CD4-positive, alpha-beta T cell (primary cell): ENCODE data around the gene TACSTD2. TPM values are rescaled to one million over a fixed set of nuclear protein-coding genes. Genes with fewer than 3 reads are reported as not detected.
A peak's percentile ranks its signal among the peaks of the same experiment; 100 is the strongest.

ENCODE experiments used
- ATAC-seq: fragments of 200-7000 bp; cut with Tn5 transposase; one replicate; pipeline ENCODE4 v1.10.0; 2022; ENCODE audit warnings: mild to moderate bottlenecking; ENCODE audit not compliant: poor library complexity
- CTCF ChIA-PET: fragments of 350-600 bp; sonication (Branson Sonifier 250); formaldehyde crosslinking; loops from one replicate; lab custom pipeline; 2021; ENCODE audit warnings: antibody characterized with exemption, inconsistent platforms; lab: Charles Lee
- POLR2A ChIA-PET: fragments of 350-600 bp; sonication (Branson Sonifier 250); formaldehyde crosslinking; loops from one replicate; lab custom pipeline; 2021; ENCODE audit warnings: antibody characterized with exemption, inconsistent platforms; lab: Charles Lee
- DNase-seq, 14 experiments: peaks; one replicate each; pipeline ENCODE4 v3.0.0-alpha.2; 2013 to 2020; ENCODE audit warnings: mixed read lengths in 2 of 14
- H3K27ac ChIP-seq, 2 donors: one replicate each; pipeline versions ENCODE4 v1.5.1 to v1.7.0; 2013; ENCODE audit warnings: low read length in 2 of 2, low read depth in 1 of 2, mild to moderate bottlenecking in 1 of 2
- H3K27me3 ChIP-seq, 2 experiments: 1 replicate in 1 of 2; 2 replicates in 1 of 2; pipeline versions ENCODE4 v1.6.1 to v1.7.0; 2013; ENCODE audit warnings: low read length in 2 of 2, control low read depth in 1 of 2, mild to moderate bottlenecking in 1 of 2, moderate library complexity in 1 of 2; ENCODE audit not compliant: insufficient read depth in 2 of 2, control insufficient read depth in 1 of 2
- H3K36me3 ChIP-seq: one replicate; pipeline ENCODE4 v1.6.1; 2013; ENCODE audit warnings: low read length, control low read depth; ENCODE audit not compliant: insufficient read depth
- H3K4me1 ChIP-seq: one replicate; pipeline ENCODE4 v1.6.1; 2013; ENCODE audit warnings: low read length, control low read depth; ENCODE audit not compliant: insufficient read depth
- H3K4me3 ChIP-seq: one replicate; pipeline ENCODE4 v1.5.1; 2013; ENCODE audit warnings: mild to moderate bottlenecking, low read length, moderate library complexity
- H3K9me3 ChIP-seq, 2 experiments: 1 replicate in 1 of 2; 2 replicates in 1 of 2; pipeline versions ENCODE4 v1.6.1 to v1.7.0; 2013; ENCODE audit warnings: low read length in 2 of 2, mild to moderate bottlenecking in 2 of 2, control low read depth in 1 of 2, moderate library complexity in 1 of 2; ENCODE audit not compliant: control insufficient read depth in 1 of 2, insufficient read depth in 1 of 2
- H3K27ac Mint-ChIP-seq: one replicate; pipeline ENCODE4 v1.8.0; 2020; ENCODE audit warnings: mixed read lengths
- H3K27me3 Mint-ChIP-seq: one replicate; pipeline ENCODE4 v1.8.0; 2021; ENCODE audit warnings: mixed read lengths
- H3K36me3 Mint-ChIP-seq: one replicate; pipeline ENCODE4 v1.8.0; 2021; ENCODE audit warnings: low read depth, mixed read lengths
- H3K4me1 Mint-ChIP-seq: one replicate; pipeline ENCODE4 v1.8.0; 2021; ENCODE audit warnings: low read depth, mixed read lengths
- H3K4me3 Mint-ChIP-seq: one replicate; pipeline ENCODE4 v1.8.0; 2020; ENCODE audit warnings: mild to moderate bottlenecking, mixed read lengths
- H3K9me3 Mint-ChIP-seq: one replicate; pipeline ENCODE4 v1.8.0; 2020; ENCODE audit warnings: mixed read lengths
- intact Hi-C, 2 experiments: fragments of 100-400 bp; cut with DNase I in 1 of 2; cut with micrococcal nuclease in 1 of 2; formaldehyde crosslinking; loops; one replicate each; pipeline versions ENCODE4 v1.15.1 to v1.9.0; 2023 to 2025; cut with DNase I, micrococcal nuclease
- total RNA-seq, 174 experiments: library from RNA in 2 of 174; stranded (reverse) in 2 of 174; gene quantifications; one replicate each; pipeline ENCODE4 v1.2.3 and lab custom pipeline; 2021 to 2026
- TF ChIP-seq, protein P1 (sequence below): fragments of 200-600 bp; IDR thresholded peaks from one replicate; pipeline ENCODE4 v1.8.0; 2022; ENCODE audit warnings: antibody characterized with exemption, mild to moderate bottlenecking

The TACSTD2 gene
- total RNA-seq, 2 experiments from 2014 or later = 0.36 TPM

DNA sequence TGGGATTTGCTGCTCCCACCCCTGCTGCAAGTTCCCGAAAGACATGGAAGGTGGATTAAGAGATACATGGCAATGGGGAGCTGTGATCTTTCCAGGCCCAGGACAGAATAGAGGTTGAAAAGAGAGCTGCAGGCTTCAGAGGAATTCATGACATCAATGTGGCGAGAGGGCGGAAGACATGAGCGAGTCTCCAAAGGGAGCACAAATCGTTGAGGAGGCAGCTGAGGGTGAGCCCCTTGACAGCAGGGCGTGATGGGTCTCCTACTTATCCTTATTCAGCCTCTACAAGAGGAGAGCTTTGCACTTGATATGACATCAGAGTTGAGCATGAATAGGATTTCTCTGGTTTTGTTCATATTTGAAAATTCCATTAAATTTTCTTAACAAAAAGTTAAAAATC, 45.5 kb upstream of the TACSTD2 start:
- H3K4me1 ChIP-seq = peaks cover 7% of the 10 kb centered on the region
- Mint-ChIP-seq H3K9me3 (no peaks in the 10 kb centered on the region), H3K36me3 (no peaks in the 10 kb centered on the region), H3K27ac (no peak overlapping the region), H3K4me3 (no peak overlapping the region), H3K4me1 (peaks cover 13% of the 10 kb centered on the region), H3K27me3 (peaks cover 6% of the 10 kb centered on the region)
- no peak overlapping the region for H3K4me3 ChIP-seq
- no peak for DNase-seq
- H3K9me3 ChIP-seq = no peaks in the 10 kb centered on the region
- no peaks in the 10 kb centered on the region for H3K36me3 ChIP-seq
- TF ChIP-seq, protein P1, sequence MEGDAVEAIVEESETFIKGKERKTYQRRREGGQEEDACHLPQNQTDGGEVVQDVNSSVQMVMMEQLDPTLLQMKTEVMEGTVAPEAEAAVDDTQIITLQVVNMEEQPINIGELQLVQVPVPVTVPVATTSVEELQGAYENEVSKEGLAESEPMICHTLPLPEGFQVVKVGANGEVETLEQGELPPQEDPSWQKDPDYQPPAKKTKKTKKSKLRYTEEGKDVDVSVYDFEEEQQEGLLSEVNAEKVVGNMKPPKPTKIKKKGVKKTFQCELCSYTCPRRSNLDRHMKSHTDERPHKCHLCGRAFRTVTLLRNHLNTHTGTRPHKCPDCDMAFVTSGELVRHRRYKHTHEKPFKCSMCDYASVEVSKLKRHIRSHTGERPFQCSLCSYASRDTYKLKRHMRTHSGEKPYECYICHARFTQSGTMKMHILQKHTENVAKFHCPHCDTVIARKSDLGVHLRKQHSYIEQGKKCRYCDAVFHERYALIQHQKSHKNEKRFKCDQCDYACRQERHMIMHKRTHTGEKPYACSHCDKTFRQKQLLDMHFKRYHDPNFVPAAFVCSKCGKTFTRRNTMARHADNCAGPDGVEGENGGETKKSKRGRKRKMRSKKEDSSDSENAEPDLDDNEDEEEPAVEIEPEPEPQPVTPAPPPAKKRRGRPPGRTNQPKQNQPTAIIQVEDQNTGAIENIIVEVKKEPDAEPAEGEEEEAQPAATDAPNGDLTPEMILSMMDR = no peak
- peaks cover 0 to 4% of the 10 kb centered on the region in 2 experiments for H3K27me3 ChIP-seq
- no peak overlapping the region for H3K27ac ChIP-seq
- intact Hi-C loops = no loop called here
- CTCF ChIA-PET = no interaction called here
- POLR2A ChIA-PET = no interaction called here
- no peak for ATAC-seq

DNA sequence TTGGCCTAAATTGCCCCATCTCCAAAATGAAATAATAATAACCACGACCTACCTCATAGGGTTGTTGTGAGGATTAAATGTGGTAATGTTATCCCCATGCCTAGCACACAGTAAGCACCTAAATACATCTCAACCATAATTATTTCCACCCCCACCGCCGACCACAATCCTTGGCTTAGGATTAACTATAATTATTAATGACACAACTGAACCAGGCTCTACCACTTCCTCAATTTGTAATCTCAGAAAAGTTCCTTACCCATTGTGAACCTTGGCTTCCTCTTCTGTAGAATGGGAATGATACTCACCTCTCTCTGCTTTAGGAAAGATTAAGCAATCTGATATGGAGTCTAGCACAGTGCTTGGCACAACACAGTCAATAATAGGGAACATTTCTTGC, 44.3 kb upstream of the TACSTD2 start:
- peaks cover 4% of the 10 kb centered on the region in 2 experiments for H3K27me3 ChIP-seq
- no peaks in the 10 kb centered on the region for H3K9me3 ChIP-seq
- H3K4me3 Mint-ChIP-seq = no peak overlapping the region
- H3K27ac Mint-ChIP-seq = no peak overlapping the region
- peaks cover 7% of the 10 kb centered on the region for H3K4me1 ChIP-seq
- DNase-seq = peak in 1 of 14 experiments; percentile 6
- no peak for ATAC-seq
- no peaks in the 10 kb centered on the region for H3K36me3 Mint-ChIP-seq
- intact Hi-C loops = no loop called here
- no peak overlapping the region for H3K4me3 ChIP-seq
- H3K4me1 Mint-ChIP-seq = peaks cover 13% of the 10 kb centered on the region
- TF ChIP-seq, protein P1 = no peak
- H3K9me3 Mint-ChIP-seq = no peaks in the 10 kb centered on the region
- H3K36me3 ChIP-seq = no peaks in the 10 kb centered on the region
- ChIA-PET POLR2A (no interaction called here), CTCF (interaction anchor here (0.8 kb wide), 1 partner anchor 31 kb away, joined by 3 read pairs; no protein-coding TSS in a partner anchor)
- peaks cover 13% of the 10 kb centered on the region for H3K27me3 Mint-ChIP-seq
- no peak overlapping the region for H3K27ac ChIP-seq

DNA sequence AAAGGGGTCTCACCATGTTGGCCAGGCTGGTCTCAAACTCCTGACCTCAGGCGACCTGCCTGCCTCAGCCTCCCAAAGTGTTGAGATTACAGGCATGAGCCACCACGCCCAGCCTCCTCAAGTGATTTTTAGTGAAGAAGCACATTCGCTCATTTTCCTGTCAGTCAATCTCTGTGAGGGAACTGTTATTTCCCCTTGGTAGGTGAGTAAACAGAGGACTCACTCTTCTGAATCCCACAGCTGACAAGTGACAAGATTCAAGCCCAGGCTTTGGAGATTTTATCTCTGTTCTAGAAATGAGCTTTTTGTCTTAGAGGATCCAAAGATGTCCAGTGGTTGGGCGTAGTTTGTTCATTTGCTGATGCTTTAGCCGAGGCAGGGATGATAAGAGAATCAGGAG, 43.9 kb upstream of the TACSTD2 start:
- Mint-ChIP-seq H3K27ac (no peak overlapping the region), H3K4me1 (peaks cover 13% of the 10 kb centered on the region), H3K36me3 (no peaks in the 10 kb centered on the region), H3K27me3 (peaks cover 13% of the 10 kb centered on the region), H3K4me3 (no peak overlapping the region), H3K9me3 (no peaks in the 10 kb centered on the region)
- H3K4me1 ChIP-seq = peaks cover 7% of the 10 kb centered on the region
- no peaks in the 10 kb centered on the region for H3K9me3 ChIP-seq
- ChIA-PET CTCF (interaction anchor here (0.8 kb wide), 1 partner anchor 31 kb away, joined by 3 read pairs; no protein-coding TSS in a partner anchor), POLR2A (no interaction called here)
- H3K4me3 ChIP-seq = no peak overlapping the region
- intact Hi-C loops = no loop called here
- H3K27ac ChIP-seq = no peak overlapping the region
- ATAC-seq = no peak
- TF ChIP-seq, protein P1 = no peak
- DNase-seq = peak in 2 of 14 experiments; percentile 14 to 28
- no peaks in the 10 kb centered on the region for H3K36me3 ChIP-seq
- H3K27me3 ChIP-seq = peaks cover 4% of the 10 kb centered on the region in 2 experiments
